ENCODE measurements around the gene NEIL1. TPM values are rescaled to one million over a fixed set of nuclear protein-coding genes. Genes with fewer than 3 reads are reported as not detected.
"Not testable (repeated sequence)": the region's sequence is repeated elsewhere in the genome, so short reads cannot be mapped to it uniquely, and the experiment has no call there.

NEIL1 gene
- total and polyA plus RNA-seq, 2 experiments from 2014 or later = 25.4 to 27.6 TPM

DNA sequence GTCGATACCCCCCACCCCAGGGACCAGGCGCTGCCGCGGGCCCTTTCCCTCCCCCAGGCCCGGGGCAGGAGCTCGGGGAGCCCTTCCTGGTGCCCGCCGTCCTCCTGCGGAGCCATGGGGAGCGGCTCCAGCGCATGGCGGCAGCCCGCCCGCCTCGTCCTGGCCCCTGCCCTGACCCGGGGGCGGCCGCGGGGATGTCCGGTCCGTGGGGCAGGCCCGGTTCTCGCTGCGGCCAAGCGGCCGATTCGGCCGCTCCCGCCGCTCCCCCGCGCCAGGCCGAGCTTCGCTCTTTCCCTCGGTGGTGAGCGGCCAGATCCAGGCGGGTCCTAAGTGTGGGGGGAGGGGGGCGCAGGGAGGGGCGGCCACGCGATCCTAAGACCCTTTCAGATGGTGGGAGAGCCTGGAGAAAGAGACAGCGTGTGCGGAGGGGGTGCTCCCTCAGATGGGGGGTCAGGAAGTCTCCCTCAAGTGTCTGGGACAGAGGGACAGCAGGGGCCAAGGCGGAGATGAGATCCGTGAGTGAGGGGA lies 1.3 kb downstream of the NEIL1 start:
- no peaks in the 10 kb centered on the region for H3K36me3 ChIP-seq (replicated peaks; ENCODE audit: insufficient read depth, low read depth)
- H3K9me3 ChIP-seq (ENCODE audit: low read depth) = no peaks in the 10 kb centered on the region
- DNase-seq (ENCODE audit: low spot score) = peak; percentile 29
- peak overlapping the region; percentile 94 for H3K4me2 ChIP-seq
- H3K4me3 ChIP-seq = peak overlapping the region; percentile 90
- H3K4me1 ChIP-seq (ENCODE audit: insufficient read depth) = peaks cover 7% of the 10 kb centered on the region
- H3K79me2 ChIP-seq = no peaks in the 10 kb centered on the region
- H3K27ac ChIP-seq = no peak overlapping the region
- H3K27me3 ChIP-seq = no peaks in the 10 kb centered on the region
- no peaks in the 10 kb centered on the region for H3K9me2 ChIP-seq (replicated peaks; ENCODE audit: insufficient read depth)
- H2AFZ ChIP-seq = peak overlapping the region; percentile 91
- 8% methylated on average over 3 of the region's 45 CpGs for WGBS (ENCODE audit: low lambda C conversion rate, missing lambda C conversion rate)
- H4K20me1 ChIP-seq (ENCODE audit: insufficient read depth, poor library complexity, severe bottlenecking) = no peaks in the 10 kb centered on the region
- no peak for TF ChIP-seq EZH2phosphoT487 (IDR thresholded peaks at IDR 0.05; ENCODE audit: low read depth, severe bottlenecking, unreplicated experiment)
- TF ChIP-seq, protein P1, sequence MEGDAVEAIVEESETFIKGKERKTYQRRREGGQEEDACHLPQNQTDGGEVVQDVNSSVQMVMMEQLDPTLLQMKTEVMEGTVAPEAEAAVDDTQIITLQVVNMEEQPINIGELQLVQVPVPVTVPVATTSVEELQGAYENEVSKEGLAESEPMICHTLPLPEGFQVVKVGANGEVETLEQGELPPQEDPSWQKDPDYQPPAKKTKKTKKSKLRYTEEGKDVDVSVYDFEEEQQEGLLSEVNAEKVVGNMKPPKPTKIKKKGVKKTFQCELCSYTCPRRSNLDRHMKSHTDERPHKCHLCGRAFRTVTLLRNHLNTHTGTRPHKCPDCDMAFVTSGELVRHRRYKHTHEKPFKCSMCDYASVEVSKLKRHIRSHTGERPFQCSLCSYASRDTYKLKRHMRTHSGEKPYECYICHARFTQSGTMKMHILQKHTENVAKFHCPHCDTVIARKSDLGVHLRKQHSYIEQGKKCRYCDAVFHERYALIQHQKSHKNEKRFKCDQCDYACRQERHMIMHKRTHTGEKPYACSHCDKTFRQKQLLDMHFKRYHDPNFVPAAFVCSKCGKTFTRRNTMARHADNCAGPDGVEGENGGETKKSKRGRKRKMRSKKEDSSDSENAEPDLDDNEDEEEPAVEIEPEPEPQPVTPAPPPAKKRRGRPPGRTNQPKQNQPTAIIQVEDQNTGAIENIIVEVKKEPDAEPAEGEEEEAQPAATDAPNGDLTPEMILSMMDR (IDR thresholded peaks at IDR 0.05; ENCODE audit: poor library complexity) = no peak
- TF ChIP-seq EZH2 (IDR thresholded peaks at IDR 0.05; ENCODE audit: borderline replicate concordance) = no peak

DNA sequence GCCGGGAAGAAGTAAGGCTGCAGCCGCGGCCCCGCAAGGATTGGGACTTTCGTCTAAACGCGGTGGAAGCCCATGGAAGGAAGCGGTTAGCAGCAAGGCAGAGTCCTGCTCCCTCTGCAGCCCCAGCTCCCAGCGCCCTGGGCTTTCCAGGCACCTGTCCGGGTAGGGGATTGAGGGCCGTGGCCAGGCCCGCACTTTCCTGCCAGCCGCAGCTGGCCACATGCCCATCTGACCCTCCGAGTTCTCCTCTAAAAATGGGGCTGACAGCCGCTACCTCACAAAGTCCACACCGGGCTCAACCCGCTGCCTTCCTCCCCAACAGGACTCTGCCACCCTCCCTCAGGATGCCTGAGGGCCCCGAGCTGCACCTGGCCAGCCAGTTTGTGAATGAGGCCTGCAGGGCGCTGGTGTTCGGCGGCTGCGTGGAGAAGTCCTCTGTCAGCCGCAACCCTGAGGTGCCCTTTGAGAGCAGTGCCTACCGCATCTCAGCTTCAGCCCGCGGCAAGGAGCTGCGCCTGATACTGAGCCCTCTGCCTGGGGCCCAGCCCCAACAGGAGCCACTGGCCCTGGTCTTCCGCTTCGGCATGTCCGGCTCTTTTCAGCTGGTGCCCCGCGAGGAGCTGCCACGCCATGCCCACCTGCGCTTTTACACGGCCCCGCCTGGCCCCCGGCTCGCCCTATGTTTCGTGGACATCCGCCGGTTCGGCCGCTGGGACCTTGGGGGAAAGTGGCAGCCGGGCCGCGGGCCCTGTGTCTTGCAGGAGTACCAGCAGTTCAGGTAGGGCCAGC lies 1.9 kb downstream of the NEIL1 start:
- peak overlapping the region; percentile 91 for H2AFZ ChIP-seq
- 49% methylated on average over 46 of the region's 46 CpGs for WGBS (ENCODE audit: low lambda C conversion rate, missing lambda C conversion rate)
- no peaks in the 10 kb centered on the region for H3K79me2 ChIP-seq
- H3K4me1 ChIP-seq (ENCODE audit: insufficient read depth) = peaks cover 7% of the 10 kb centered on the region
- TF ChIP-seq, protein P1 (IDR thresholded peaks at IDR 0.05; ENCODE audit: poor library complexity) = no peak
- TF ChIP-seq EZH2phosphoT487 (IDR thresholded peaks at IDR 0.05; ENCODE audit: low read depth, severe bottlenecking, unreplicated experiment) (no peak), EZH2 (IDR thresholded peaks at IDR 0.05; ENCODE audit: borderline replicate concordance) (no peak)
- DNase-seq (ENCODE audit: low spot score) = peak; percentile 6
- peak overlapping the region; percentile 90 for H3K4me3 ChIP-seq
- H3K36me3 ChIP-seq (replicated peaks; ENCODE audit: insufficient read depth, low read depth) = no peaks in the 10 kb centered on the region
- no peaks in the 10 kb centered on the region for H3K9me3 ChIP-seq (ENCODE audit: low read depth)
- H3K9me2 ChIP-seq (replicated peaks; ENCODE audit: insufficient read depth) = no peaks in the 10 kb centered on the region
- H3K4me2 ChIP-seq = peak overlapping the region; percentile 94
- H3K27ac ChIP-seq = no peak overlapping the region
- H3K27me3 ChIP-seq = no peaks in the 10 kb centered on the region
- no peaks in the 10 kb centered on the region for H4K20me1 ChIP-seq (ENCODE audit: insufficient read depth, poor library complexity, severe bottlenecking)

DNA sequence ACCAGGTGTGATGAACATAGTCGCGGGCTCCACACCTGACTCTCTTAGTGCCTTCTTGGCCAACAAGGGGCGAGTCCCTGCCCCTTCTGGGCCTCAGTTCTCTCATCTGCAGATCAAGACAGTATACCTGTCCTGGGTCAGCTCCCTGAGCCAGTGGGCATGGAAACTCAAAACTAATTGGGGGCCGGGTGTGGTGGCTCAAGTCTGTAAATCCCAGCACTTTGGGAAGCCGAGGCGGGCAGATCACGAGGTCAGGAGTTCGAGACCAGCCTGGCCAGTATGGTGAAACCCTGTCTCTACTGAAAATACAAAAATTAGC lies 2.5 kb downstream of the NEIL1 start:
- H4K20me1 ChIP-seq (ENCODE audit: insufficient read depth, poor library complexity, severe bottlenecking); H3K36me3 ChIP-seq (replicated peaks; ENCODE audit: insufficient read depth, low read depth); H3K9me3 ChIP-seq (ENCODE audit: low read depth); H3K9me2 ChIP-seq (replicated peaks; ENCODE audit: insufficient read depth); H3K27me3 ChIP-seq; H3K27ac ChIP-seq; H3K4me1 ChIP-seq (ENCODE audit: insufficient read depth); H2AFZ ChIP-seq; DNase-seq (ENCODE audit: low spot score); H3K79me2 ChIP-seq; H3K4me3 ChIP-seq: not testable (repeated sequence)
- WGBS (ENCODE audit: low lambda C conversion rate, missing lambda C conversion rate) = 91% methylated on average over 8 of the region's 8 CpGs
- peak overlapping the region; percentile 94 for H3K4me2 ChIP-seq

DNA sequence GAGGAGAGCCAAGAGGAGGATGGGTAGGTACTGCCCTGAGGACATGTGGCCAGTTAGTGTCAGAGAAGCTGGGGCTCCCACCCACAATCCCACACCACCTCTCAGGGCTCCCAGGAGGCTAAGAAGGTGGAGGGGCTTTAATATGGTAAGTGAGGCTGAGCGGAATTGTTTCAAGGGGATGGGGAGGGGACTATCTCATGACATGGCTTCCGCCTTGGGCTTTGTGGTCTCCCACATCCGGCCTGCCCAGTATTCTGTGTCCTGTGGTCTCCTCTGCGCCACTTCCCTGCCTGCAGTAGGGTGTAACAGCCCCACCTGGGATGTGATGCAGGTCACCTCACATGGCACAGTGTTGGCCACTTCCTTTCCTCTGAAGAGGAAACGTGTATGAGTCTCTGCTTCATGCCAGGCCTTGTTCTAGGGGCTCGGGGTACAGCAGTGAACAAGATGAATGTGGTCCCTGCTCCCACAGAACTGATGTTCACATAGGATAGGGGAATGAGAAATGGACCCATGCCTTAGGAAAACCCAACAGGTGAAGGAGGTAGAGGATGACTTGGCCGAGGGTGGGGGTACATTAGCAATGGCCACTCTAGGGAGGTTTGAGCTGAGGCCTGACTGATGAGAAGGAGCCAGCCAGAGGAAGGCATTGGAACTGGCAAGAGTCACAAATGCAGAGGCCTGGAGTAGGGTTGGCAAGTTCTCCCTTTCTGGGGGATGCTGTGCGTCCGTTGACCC lies 3.2 kb downstream of the NEIL1 start:
- Histone ChIP-seq H3K9me2 (replicated peaks; ENCODE audit: insufficient read depth) (no peaks in the 10 kb centered on the region), H2AFZ (no peak overlapping the region), H3K27ac (no peak overlapping the region), H3K27me3 (no peaks in the 10 kb centered on the region), H4K20me1 (ENCODE audit: insufficient read depth, poor library complexity, severe bottlenecking) (no peaks in the 10 kb centered on the region), H3K4me2 (no peak overlapping the region), H3K4me3 (no peak overlapping the region), H3K9me3 (ENCODE audit: low read depth) (no peaks in the 10 kb centered on the region), H3K4me1 (ENCODE audit: insufficient read depth) (peaks cover 7% of the 10 kb centered on the region), H3K36me3 (replicated peaks; ENCODE audit: insufficient read depth, low read depth) (no peaks in the 10 kb centered on the region), H3K79me2 (no peaks in the 10 kb centered on the region)
- DNase-seq (ENCODE audit: low spot score) = no peak
- 94% methylated on average over 9 of the region's 9 CpGs for WGBS (ENCODE audit: low lambda C conversion rate, missing lambda C conversion rate)
- no peak for TF ChIP-seq EZH2 (IDR thresholded peaks at IDR 0.05; ENCODE audit: borderline replicate concordance)
- TF ChIP-seq, protein P1 (IDR thresholded peaks at IDR 0.05; ENCODE audit: poor library complexity) = no peak
- TF ChIP-seq EZH2phosphoT487 (IDR thresholded peaks at IDR 0.05; ENCODE audit: low read depth, severe bottlenecking, unreplicated experiment) = no peak

Data from hepatocyte (in vitro differentiated cells).